Mesendoderm (in vitro differentiated cells): ENCODE data around the gene PIGO. TPM values are rescaled to one million over a fixed set of nuclear protein-coding genes. Genes with fewer than 3 reads are reported as not detected.

Source experiments
- DNase-seq: peaks from one replicate; pipeline ENCODE4 v3.0.0; 2013
- H2AK5ac ChIP-seq: 2 replicates; pipeline ENCODE4 v1.6.1; 2013; ENCODE audit warnings: low read length, inconsistent platforms
- H2BK120ac ChIP-seq: 2 replicates; pipeline ENCODE4 v1.6.1; 2013; ENCODE audit warnings: low read depth, mild to moderate bottlenecking, low read length, moderate library complexity, mixed read lengths
- H2BK15ac ChIP-seq: replicated peaks from 2 replicates; pipeline ENCODE4 v1.6.1; 2013; ENCODE audit warnings: low read depth, mild to moderate bottlenecking, moderate library complexity
- H2BK5ac ChIP-seq: 2 replicates; pipeline ENCODE4 v1.6.1; 2013; ENCODE audit warnings: low read length, inconsistent platforms
- H3K18ac ChIP-seq: 2 replicates; pipeline ENCODE4 v1.6.1; 2013; ENCODE audit warnings: mild to moderate bottlenecking, low read length, mixed read lengths
- H3K23ac ChIP-seq: one replicate; pipeline ENCODE4 v1.6.1; 2013; ENCODE audit warnings: low read length
- H3K27ac ChIP-seq: 2 replicates; pipeline ENCODE4 v1.5.1; 2013; ENCODE audit warnings: low read depth, mild to moderate bottlenecking, inconsistent platforms, low read length, moderate library complexity
- H3K27me3 ChIP-seq: 2 replicates; pipeline ENCODE4 v1.6.1; 2013; ENCODE audit warnings: low read length, control low read depth, mild to moderate bottlenecking, inconsistent platforms; ENCODE audit not compliant: insufficient read depth, poor library complexity
- H3K36me3 ChIP-seq: 2 replicates; pipeline ENCODE4 v1.6.1; 2013; ENCODE audit warnings: low read length, inconsistent platforms; ENCODE audit not compliant: control insufficient read depth, insufficient read depth
- H3K4ac ChIP-seq: one replicate; pipeline ENCODE4 v1.6.1; 2013; ENCODE audit warnings: low read depth, mild to moderate bottlenecking, low read length, moderate library complexity
- H3K4me1 ChIP-seq: 2 replicates; pipeline ENCODE4 v1.6.1; 2013; ENCODE audit warnings: low read depth, low read length, inconsistent platforms; ENCODE audit not compliant: control insufficient read depth
- H3K4me2 ChIP-seq: 2 replicates; pipeline ENCODE4 v1.6.1; 2013; ENCODE audit warnings: low read length
- H3K4me3 ChIP-seq: 2 replicates; pipeline ENCODE4 v1.5.1; 2013; ENCODE audit warnings: mild to moderate bottlenecking, low read length
- H3K56ac ChIP-seq: one replicate; pipeline ENCODE4 v1.6.1; 2013; ENCODE audit warnings: low read length
- H3K79me1 ChIP-seq: 2 replicates; pipeline ENCODE4 v1.6.1; 2013; ENCODE audit warnings: low read length, inconsistent platforms
- H3K79me2 ChIP-seq: 2 replicates; pipeline ENCODE4 v1.6.1; 2013; ENCODE audit warnings: mild to moderate bottlenecking, low read length; ENCODE audit not compliant: control insufficient read depth, insufficient read depth
- H3K9ac ChIP-seq: 2 replicates; pipeline ENCODE4 v1.6.1; 2013; ENCODE audit warnings: low read length, inconsistent platforms
- H4K5ac ChIP-seq: one replicate; pipeline ENCODE4 v1.6.1; 2013; ENCODE audit warnings: low read length
- H4K8ac ChIP-seq: one replicate; pipeline ENCODE4 v1.6.1; 2013; ENCODE audit warnings: low read depth, mild to moderate bottlenecking, control low read depth, low read length, moderate library complexity
- WGBS: extraction: QIAGEN DNeasy Blood & Tissue Kit; methylation state at CpG from one replicate; pipeline ENCODE4 v1.1.7; 2013; ENCODE audit warnings: low lambda C conversion rate, missing lambda C conversion rate; ENCODE audit not compliant: insufficient coverage; ENCODE audit errors: extremely low coverage; 5-methylcytosine and 5-hydroxymethylcytosine counted together
- small RNA-seq: library from polyadenylated mRNA; stranded (forward); fragments of <200 nt; extraction: miRNeasy Mini kit (QIAGEN cat#:217004); gene quantifications from one replicate; pipeline ENCODE3, GENCODE V24; 2013; ENCODE audit not compliant: insufficient read depth

Gene PIGO

GRCh38 chr9:35042081-35042604, 54.2 kb downstream of the PIGO start:
- H3K56ac ChIP-seq: peak overlapping the region; percentile 7
- H4K5ac ChIP-seq: no peak overlapping the region
- H3K9ac ChIP-seq: no peak overlapping the region
- no peak overlapping the region for H2BK15ac ChIP-seq
- H2AK5ac ChIP-seq: no peak overlapping the region
- WGBS: no CpG with 5 or more reads among the region's 3 CpGs
- H2BK120ac ChIP-seq: no peak overlapping the region
- peaks cover 4% of the 10 kb centered on the region for H3K36me3 ChIP-seq
- no peak overlapping the region for H3K18ac ChIP-seq
- no peaks in the 10 kb centered on the region for H3K79me2 ChIP-seq
- H3K27ac ChIP-seq: no peak overlapping the region
- no peak overlapping the region for H3K4me2 ChIP-seq
- H3K79me1 ChIP-seq: no peaks in the 10 kb centered on the region
- no peaks in the 10 kb centered on the region for H3K27me3 ChIP-seq
- H3K23ac ChIP-seq: no peak overlapping the region
- H3K4me1 ChIP-seq: no peaks in the 10 kb centered on the region
- no peak overlapping the region for H3K4ac ChIP-seq
- peak; percentile 54 for DNase-seq
- H2BK5ac ChIP-seq: no peak overlapping the region
- no peak overlapping the region for H3K4me3 ChIP-seq
- no peak overlapping the region for H4K8ac ChIP-seq

Small RNAs within 50 kb of the gene (small RNA-seq; reads per million reads assigned to genes)
- not detected for gene RN7SL338P
